PC-9 (cell line): Measurements from ENCODE around the gene TIMM29.

Source experiments
- CTCF ChIP-seq: fragments of 200-600 bp; sonication (generic); conservative IDR thresholded peaks from 2 replicates; pipeline ENCODE4 v1.6.1; 2017; ENCODE audit warnings: mixed run types, antibody characterized with exemption, mild to moderate bottlenecking, moderate library complexity
- EZH2 ChIP-seq: fragments of 200-600 bp; sonication (generic); IDR thresholded peaks from 2 replicates; pipeline ENCODE4 v1.8.0; 2017; ENCODE audit warnings: antibody characterized with exemption, low read depth

DNA sequence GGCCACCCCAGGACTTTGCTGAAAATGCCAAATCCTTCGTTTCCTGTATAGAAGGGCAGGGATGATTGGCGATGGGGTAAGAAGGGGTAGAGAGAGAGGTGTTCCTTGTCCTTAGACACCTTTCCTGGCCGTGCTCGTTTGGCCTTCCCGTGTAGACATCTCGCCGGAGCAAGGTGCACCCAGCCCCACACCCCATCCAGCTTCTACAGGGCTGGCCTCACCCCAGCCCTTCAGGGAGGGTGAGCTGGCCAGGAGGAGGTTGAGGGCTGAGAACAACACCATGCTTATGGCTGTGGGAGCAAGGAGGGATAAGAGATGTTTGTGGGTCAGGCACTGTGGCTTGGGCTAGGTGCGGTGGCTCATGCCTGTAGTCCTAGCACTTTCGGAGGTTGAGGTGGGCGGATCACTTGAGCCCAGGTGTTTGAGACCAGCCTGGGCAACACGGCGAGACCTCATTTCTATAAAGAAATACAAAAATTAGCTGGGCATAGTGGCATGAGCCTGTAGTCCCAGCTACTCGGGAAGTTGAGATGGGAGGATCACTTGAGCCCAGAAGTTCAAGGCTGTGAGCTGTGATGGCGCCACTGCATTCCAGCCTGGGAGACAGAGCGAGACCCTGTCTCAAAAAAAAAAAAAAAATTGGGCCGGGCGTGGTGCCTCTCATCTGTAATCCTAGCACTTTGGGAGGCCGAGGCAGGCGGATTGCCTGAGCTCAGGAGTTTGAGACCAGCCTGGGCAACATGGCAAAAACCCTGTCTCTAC, 47.7 kb downstream of the TIMM29 start:
- TF ChIP-seq EZH2 (no peak), CTCF (no peak)
